Measurements from ENCODE around the gene CAPN11.
A peak's percentile ranks its signal among the peaks of the same experiment; 100 is the strongest.

Gene CAPN11

GRCh38 chr6:44156494-44157151, 2.0 kb upstream of the CAPN11 start:
- DNase-seq (ENCODE audit: low read depth), result no peak

GRCh38 chr6:44157152-44157521, 1.5 kb upstream of the CAPN11 start:
- no peak for DNase-seq (ENCODE audit: low read depth)

- no peak for DNase-seq (ENCODE audit: low read depth)
Observed at GRCh38 chr6:44161997-44162338, 3.3 kb downstream of the CAPN11 start.

GRCh38 chr6:44162876-44163625, 4.4 kb downstream of the CAPN11 start:
- no peak for DNase-seq (ENCODE audit: low read depth)

- no peak for DNase-seq (ENCODE audit: low read depth)
Observed at GRCh38 chr6:44166116-44166515, 7.5 kb downstream of the CAPN11 start.

- no peak for DNase-seq (ENCODE audit: low read depth)
Observed at GRCh38 chr6:44166591-44167184, 8.1 kb downstream of the CAPN11 start.

GRCh38 chr6:44167567-44167966, 8.9 kb downstream of the CAPN11 start:
- DNase-seq (ENCODE audit: low read depth), result no peak

GRCh38 chr6:44169154-44169553, 10.5 kb downstream of the CAPN11 start:
- DNase-seq (ENCODE audit: low read depth), result no peak

GRCh38 chr6:44169886-44170570, 11.4 kb downstream of the CAPN11 start:
- DNase-seq (ENCODE audit: low read depth), result no peak

GRCh38 chr6:44171899-44172546, 13.4 kb downstream of the CAPN11 start:
- no peak for DNase-seq (ENCODE audit: low read depth)

GRCh38 chr6:44172731-44173500, 14.3 kb downstream of the CAPN11 start:
- DNase-seq (ENCODE audit: low read depth), result peak; percentile 58

GRCh38 chr6:44176130-44176761, 17.6 kb downstream of the CAPN11 start:
- no peak for DNase-seq (ENCODE audit: low read depth)

GRCh38 chr6:44176762-44177509, 18.3 kb downstream of the CAPN11 start:
- DNase-seq (ENCODE audit: low read depth), result no peak

GRCh38 chr6:44177691-44178423, 19.2 kb downstream of the CAPN11 start:
- no peak for DNase-seq (ENCODE audit: low read depth)

- DNase-seq (ENCODE audit: low read depth), result no peak
Observed at GRCh38 chr6:44178424-44179071, 19.9 kb downstream of the CAPN11 start.

GRCh38 chr6:44179072-44179536, 20.5 kb downstream of the CAPN11 start:
- DNase-seq (ENCODE audit: low read depth), result no peak

- DNase-seq (ENCODE audit: low read depth), result no peak
Observed at GRCh38 chr6:44179648-44180047, 21.0 kb downstream of the CAPN11 start.

- DNase-seq (ENCODE audit: low read depth), result no peak
Observed at GRCh38 chr6:44180406-44180805, 21.8 kb downstream of the CAPN11 start.

- DNase-seq (ENCODE audit: low read depth), result no peak
Observed at GRCh38 chr6:44180886-44181285, 22.3 kb downstream of the CAPN11 start.
